Renal cortex interstitium (tissue), 11 donors: ENCODE measurements around the gene USP2. TPM values are rescaled to one million over a fixed set of nuclear protein-coding genes. Genes with fewer than 3 reads are reported as not detected.

ENCODE experiments used
- DNase-seq, 11 donors: peaks; one replicate each; pipeline ENCODE4 v3.0.0-alpha.2; 2013; ENCODE audit warnings: low read depth in 9 of 11, low spot score in 4 of 11; ENCODE audit errors: extremely low read depth in 1 of 11
- polyA plus RNA-seq, 3 donors: library from polyadenylated mRNA; unstranded; fragments of 120-200 nt; gene quantifications; one replicate each; pipeline ENCODE4 v1.2.1, GENCODE V29; 2013; ENCODE audit not compliant: insufficient read length in 3 of 3

The USP2 gene
- polyA plus RNA-seq, 3 donors = 9.3 to 14.2 (median 11.1) TPM

DNA sequence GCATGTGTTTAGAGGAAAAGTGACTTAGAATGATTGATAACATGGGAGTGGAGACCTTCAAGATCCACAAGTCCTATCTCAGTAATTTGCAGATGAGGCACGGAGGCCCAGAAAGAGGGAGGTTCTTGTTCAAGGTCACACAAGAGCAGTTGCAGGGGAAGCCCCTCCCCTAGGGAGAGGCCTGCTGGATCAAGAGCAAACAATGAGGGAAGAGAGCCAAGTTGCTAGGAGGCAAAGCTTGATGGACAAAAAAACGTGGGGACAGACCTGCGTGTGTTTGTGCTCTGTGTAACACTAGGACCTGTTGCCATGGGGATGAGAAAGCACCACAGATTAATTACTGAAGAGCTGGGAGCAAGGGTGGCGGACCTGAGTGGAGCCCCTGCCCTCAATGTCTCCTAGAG lies 28.6 kb downstream of the USP2 start:
- DNase-seq = peak in 3 of 11 donors; percentile 49 to 60 (median 53)

DNA sequence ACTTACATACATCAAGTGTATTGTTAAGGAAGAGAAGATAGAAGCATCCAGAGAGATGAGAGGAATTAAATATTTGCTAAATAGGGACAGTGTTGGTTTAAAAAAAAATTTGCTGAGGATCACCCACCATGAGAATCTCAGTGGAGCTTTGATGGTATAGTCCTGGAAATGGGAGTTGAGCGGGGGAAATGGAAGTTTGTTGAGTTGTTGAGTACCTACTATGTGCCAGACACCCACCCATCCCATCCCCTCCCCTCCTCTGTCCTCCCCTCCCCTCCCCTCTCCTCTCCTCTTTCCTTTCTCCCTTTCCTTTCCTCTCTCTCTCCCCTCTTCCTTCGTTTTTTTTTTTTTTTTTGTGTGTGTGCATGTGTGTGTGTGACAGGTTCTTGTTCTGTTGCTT lies 30.3 kb downstream of the USP2 start:
- DNase-seq = no peak

DNA sequence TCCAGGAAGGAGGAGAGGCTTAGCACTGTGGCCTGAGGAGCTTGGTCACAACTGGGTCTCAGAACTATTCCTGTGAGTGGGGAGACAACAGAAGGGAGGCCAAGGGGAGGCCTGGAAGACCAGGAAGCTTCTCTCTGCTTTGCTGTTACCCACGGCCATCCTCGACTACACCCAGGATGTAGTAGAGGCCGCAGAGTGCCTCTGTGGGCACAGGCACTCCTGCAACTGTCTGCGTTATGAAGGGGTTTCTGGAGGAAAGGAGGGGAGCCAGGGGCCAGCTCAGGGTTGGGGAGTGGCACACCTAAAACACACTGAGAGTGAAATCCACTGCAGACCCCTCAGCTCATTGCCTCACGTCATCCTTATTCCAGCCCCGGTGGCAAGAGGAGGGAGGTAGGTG lies 31.2 kb downstream of the USP2 start:
- no peak for DNase-seq

DNA sequence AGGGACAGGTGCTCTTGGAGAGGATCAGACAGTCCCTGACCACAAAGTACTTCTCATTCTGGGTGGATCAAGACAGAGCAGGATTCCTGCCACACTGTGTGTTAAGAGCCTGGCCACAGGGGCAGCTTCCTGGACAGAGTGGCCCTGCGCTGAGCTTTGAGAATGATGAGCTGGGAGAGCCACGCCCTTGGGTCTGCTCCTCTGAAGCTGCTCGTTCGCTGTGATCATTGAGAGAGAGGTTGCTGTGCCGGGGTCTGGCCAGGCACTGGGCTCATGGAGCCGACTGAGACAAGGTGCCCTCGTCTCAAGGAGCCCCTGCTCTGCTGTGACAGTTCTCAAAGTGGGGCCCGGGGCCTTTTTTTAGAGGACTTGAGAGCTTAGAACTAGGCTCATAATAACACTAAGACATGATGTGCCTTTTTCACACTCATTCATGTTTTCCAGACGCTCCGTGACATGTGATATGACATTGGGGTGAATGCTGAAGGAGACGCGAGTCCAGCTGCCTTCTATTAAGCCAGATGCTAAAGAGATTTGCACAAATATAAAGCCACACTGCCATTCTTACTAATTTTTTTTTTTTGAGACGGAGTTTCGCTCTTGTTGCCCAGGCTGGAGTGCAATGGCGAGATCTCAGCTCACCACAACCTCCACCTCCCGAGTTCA lies 33.4 kb downstream of the USP2 start:
- DNase-seq = no peak

DNA sequence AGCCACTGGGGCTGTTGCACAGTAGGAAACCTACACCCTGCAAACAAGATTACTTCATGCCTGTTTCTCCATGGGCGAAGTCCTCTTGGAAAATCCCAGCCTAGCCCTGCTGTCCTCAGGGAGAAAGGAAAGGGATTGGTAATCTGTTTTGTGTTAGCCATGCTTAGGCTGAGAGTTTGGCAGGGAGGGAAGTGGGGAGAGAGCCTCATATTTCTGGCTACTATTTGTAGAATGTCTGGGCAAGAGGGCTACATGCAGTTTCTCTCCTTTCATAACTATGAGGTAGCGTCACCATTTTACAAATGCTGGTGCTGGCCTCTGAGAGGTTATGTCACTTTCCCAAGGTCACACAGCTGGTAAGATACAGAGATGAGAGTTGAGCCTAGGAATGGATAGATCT lies 34.2 kb downstream of the USP2 start:
- DNase-seq = no peak

DNA sequence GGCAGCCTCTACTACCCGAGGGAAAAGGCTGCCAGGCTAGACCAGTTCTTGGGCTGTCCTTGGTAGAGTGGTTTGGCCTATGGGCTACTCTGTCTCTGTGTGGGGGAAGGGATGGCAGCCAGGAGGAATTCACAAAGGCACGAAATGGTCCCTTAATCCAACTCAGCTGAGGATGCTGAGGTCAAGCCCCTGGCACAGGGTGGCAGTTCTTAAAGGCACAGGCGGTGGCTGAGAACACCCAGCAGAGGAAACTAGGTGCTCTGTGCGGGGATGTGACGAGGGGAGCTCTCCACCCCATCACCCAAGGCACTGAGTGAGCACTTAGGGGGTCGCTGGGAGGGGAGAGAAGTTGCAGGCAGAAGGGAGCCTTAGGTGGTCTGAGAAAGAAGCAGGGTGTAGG lies 34.9 kb downstream of the USP2 start, which contains the start of gene MFRP:
TSS of gene MFRP (minus strand) at position 101 of the 400 bp plus-strand sequence. CDS start 192 bp downstream, outside the sequence.
- no peak for DNase-seq

DNA sequence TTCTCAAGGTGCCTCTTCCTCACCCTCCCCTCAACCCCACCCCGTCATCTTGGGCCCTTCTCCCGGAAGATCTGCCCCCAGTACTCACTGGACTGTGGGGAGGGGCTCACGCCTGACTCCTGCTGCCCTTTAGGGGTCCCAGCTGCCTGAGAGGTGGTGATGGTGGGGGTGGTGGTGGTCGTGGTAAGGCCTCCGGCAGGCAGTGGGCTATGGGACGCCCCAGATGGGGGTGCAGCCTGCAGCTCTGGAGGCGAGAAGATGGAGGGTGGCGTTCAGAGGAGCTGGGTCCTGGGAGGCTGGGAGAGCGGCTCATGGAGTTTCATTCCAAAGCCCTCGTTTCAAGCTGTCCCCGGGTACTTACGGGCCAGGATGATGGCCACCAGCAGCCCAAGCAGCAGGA lies 35.8 kb downstream of the USP2 start:
- DNase-seq = no peak

DNA sequence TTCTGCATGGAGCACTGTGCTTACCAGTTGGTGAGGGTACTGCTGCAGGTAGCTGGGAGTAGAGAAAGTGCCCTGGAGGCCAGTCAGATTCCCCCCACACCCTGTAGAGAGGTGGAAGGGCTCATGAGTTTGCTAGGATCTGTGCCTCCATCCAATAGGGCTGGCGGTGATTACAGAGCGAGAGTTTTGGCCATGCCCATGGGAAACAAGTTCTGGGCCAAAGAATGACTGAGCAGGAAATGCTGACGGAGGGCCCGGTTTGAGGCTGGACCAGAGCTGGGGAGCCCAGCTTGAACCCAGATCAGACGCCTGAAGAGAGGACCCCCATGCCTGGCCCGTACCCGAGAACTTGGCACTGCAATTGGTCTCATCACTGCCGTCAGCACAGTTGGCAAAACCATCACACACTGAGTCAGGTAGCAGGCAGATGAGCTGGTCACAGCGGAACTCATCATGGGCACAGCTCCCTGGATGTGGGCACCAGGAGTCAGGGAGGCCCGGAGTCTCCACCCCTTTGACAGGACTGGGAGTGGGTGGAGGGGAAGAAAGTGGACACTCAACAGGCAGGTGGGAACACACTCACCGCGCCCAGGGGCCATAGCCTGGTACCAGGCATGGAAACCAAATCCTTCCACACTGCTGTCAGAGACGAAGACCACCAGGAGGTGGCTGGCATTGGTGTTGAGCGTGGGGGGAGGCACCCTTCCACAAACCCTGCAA lies 37.0 kb downstream of the USP2 start:
- DNase-seq = no peak

DNA sequence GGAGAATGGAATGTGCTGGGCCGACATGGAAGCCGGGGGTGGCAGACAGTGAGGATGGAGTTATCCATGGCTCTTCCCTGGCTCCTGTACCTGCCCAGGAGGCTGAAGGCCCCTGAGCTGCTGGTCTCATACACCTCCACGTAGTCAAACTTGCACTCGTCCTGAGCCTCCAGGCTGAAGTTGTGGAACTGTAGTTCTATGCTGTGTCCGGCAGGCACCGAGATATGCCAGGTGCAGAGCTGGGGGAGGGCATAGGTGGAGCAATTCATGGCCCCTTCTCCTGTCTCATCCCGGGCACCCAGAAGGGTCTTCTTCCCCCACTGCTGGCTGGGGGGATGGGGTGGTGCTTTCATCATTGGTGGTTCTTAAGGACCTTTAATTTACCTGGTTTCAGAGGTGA lies 37.8 kb downstream of the USP2 start:
- no peak for DNase-seq

DNA sequence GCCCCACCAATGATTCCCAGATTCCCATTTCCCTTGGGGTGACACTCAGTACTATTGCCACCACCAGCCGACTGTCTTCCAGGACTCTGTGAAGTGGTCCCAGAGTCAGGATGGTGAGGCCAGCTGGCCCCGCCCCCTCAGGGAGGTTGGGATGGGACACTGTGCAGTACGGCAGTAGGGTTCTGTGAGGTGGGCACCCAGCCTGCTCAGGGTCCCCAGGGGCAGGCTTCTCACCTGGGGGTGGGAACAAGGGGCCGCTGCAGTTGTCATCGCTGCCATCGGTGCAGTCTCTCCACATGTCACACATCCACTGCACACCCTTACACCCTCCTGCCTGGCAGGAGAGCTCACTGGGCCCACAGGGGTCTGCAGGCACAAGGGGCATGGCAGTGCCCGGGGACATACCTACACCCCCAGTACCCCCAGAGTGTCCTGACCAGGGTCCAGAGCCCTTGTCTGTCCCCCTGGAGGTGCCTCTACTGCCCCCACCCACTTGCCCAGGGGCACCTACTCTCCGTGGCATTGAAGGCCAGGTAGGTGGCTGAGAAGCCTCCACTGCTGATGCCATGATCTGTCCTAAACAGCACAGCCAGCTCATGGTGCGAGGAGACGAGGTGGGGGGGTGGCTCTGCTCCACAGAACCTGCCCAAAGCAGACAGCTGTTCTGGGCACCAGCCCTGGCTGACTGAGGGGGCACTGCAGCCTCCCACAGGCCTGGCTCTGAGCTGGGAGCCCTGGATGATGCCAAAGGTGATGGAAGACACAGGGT lies 38.9 kb downstream of the USP2 start:
- DNase-seq = no peak

DNA sequence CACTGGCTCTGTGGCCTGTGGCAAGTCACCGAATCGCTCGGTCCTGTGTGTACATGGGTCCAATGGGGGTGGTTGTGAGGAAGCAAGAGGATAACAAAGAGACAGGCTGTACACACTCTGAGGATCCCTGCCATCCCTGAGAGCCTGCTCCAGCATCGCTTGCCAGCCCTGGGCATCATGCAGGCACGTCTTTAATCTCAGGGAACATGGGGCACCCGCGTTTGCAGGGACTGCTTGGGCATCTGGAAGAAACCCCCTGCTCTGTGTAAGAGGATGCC lies 39.5 kb downstream of the USP2 start:
- DNase-seq = no peak

DNA sequence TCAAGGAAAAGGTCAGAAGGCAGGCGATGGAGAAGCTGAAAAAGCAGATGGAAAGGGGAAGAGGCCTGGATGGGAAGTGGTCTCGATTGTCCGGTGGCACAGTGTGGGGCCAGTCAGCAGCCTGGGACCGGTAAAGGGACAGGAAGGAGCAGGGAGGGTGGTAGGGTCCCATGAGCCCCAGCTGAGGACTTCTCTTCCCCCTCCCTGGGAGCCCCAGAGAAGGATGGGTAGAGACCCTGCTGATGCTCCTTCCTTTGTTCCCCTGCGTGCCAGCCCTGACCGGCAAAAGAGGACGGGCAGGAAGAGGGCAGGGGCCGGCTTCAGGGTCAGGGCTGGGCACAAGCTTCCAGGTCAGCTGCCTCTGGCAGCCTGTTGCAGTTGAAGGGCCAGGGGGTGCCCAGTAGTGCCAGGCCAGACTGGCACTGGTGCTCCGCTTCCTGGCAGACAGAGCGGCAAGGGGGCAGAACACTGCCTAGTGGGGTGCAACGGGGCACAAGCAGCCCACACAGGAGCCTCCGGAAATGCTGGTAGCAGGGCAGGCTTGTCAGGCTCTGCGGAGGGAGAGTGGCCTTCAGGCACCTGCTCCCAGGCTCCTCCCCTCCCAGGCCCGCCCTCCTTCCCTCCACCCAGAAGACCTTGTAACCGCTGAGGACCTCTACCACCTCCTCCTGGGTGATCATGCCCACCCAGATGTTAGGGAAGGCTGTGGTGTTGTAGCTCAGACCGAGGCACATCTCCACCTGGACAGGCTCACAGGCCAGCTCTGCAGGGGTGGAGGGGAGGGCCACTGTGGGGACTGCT lies 40.1 kb downstream of the USP2 start:
- DNase-seq = no peak

DNA sequence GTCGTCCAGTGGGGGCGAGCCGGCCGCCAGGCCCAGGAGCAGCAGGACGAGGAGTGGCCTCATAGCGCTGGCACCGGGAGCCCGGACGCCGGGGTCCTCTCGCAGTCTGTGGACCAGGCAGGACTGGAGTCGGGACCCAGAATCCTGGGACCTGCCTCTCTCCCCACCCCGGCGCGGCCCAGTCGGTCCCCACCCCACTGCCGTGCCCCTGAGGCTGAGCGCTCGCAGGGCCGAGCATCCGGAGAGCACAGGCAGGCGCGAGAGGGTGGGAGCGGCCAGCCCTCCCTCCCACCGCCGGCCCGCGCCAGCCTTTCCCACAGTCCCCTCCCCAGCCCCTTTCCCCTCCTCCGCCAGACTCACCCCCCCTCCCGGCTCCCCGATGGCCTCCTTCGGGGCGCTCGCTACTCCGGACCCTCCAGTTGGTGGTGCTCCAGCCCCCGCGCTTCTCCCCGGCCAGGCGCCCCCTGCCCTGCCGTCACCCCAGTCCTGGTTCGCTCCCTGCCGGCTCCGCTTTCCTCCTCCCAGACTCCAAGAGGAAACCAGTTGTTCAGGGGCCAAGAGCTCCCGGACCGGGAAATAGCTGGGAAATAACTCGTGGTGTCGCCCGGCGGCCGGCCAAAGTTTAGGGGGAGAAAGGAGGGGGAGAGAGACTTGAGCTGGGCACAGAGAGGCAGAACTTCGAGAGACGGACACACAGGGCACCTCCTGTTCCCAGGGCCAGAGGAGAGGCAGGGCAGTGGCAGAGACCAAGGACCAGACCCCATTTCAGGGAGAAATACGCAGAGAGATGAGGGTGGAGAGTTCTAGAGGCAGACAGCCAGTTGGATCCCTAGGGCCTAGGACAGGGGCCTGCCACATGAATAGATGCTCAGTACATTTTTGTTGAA lies 40.9 kb downstream of the USP2 start, which contains the start of gene C1QTNF5:
TSS of gene C1QTNF5 (minus strand) at position 549 of the 887 bp plus-strand sequence. CDS start at position 63, 486 bp downstream.
- DNase-seq = peak in 4 of 11 donors; percentile 68 to 87 (median 83)

DNA sequence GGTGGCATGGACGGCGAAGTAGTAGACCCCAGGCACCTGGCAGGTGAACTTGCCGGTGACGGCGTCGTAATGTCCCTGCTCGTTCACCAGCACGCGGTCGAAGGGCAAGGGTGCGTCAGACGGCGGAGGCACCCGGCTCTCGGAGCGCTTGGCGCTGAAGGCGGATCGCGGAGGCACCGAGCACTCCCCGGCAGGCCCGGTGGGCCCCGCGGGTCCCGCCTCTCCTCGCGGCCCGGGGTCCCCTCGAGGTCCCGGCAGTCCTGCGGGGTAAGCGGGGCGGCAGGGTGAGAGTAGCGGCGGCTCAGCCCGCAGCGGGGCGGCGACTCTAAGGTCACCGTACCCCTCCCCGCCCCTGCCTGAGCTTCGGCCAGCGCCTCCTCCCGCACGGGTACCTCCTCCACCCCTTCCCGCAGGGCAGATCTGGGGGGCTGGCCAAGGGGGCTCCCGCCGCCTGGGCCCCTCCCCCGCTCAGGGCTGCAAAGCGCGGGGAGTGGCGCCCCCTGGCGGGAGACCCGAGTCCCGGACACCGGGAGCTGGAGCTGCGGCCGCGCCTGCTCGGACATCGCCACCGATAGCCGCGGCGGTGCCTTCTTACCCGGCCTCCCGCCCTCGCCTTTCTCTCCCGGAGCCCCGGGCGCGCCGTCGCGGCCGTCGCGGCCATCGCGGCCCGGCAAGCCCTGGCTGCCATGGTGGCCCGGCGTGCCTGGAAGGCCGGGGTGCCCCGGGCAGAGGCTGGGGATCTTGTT lies 41.7 kb downstream of the USP2 start:
- peak in 1 of 11 donors; percentile 72 for DNase-seq

DNA sequence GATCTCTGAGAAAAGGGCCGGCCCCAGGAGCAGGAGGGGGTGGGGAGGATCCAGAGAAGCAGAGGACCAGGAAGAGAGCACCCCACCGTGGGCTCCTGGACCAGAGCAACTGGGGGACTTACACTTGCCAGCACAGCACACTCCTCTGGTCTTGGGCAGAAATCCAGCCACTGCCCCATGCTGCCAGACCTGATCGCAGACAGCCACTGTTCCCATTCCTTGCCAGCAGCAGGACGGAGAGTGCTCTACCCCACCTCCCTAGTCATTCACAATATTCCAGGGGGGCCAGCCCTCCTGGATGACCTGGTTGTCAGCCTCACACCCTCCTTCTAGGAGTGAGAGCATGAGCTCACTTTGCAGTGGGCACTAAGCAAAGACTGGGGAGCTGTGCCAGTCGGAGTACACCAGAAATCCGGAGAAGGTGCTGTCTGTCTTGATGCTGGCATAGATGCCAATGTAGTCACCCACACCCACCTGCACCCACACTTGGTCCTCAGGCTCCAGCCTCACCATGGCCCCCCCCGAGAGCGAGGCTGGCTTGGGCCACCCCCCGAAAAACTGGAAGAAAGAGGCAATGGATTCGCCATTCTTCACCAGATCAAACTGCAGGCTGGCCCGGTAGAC lies 42.4 kb downstream of the USP2 start:
- no peak for DNase-seq

DNA sequence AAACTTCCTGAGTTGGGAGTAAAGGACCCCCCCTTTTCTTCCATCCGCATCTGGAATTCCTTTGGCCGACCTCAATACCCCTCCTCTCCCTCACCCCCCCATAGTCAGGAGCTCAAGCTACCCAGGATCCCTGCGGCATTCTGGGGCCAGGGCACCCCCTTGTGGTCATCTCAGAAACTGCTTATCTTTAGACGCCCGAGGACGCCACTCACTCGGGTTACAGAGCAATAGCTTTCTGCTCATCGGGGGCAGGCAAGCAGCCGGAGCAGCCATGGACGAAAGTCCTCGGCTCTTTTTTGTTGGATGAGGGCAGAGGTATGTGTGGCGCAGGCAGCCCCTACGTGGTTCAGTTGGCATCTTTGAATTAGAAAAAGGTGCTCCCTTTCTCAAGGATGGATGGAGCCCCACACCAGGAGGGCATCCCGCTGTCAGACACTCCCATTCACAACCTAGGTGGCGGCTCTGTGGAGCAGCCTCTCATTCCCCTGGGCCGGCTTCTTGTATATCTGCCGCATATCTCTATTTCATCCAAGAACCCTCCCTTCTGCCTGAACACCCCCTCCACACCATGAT lies 43.1 kb downstream of the USP2 start:
- DNase-seq = peak in 3 of 11 donors; percentile 79 to 81 (median 79)
